GM12878 (cell line): Measurements from ENCODE around the gene ELK3. TPM values are rescaled to one million over a fixed set of nuclear protein-coding genes. Genes with fewer than 3 reads are reported as not detected.
A peak's percentile ranks its signal among the peaks of the same experiment; 100 is the strongest.

Source experiments
- ATAC-seq: fragments of 200-7000 bp; cut with Tn5 transposase; 3 replicates; pipeline ENCODE4 v1.9.1; 2020; ENCODE audit warnings: mild to moderate bottlenecking, moderate library complexity
- BruUV-seq: library from RNA; stranded (reverse); fragments of 400-500 nt; replicated peaks from 2 replicates; lab custom pipeline; 2021; lab: Mats Ljungman, UMichigan
- CTCF ChIA-PET: fragments of 300-600 bp; sonication (Branson Sonifier 250); formaldehyde crosslinking; extraction: SDS; loops from one replicate; lab custom pipeline; 2021; ENCODE audit warnings: inconsistent platforms; lab: Yijun Ruan, JAX
- POLR2A ChIA-PET: fragments of 350-600 bp; formaldehyde crosslinking; extraction: SDS; loops from one replicate; lab custom pipeline; 2021; ENCODE audit warnings: inconsistent platforms; lab: Charles Lee
- RAD21 ChIA-PET: fragments of 300-600 bp; sonication (Branson Sonifier 250); formaldehyde crosslinking; loops from one replicate; lab custom pipeline; 2023; ENCODE audit warnings: antibody characterized with exemption; ENCODE audit not compliant: unreplicated experiment; lab: Charles Lee
- SMC1A ChIA-PET: fragments of 300-600 bp; sonication (Branson Sonifier 250); formaldehyde crosslinking; loops from one replicate; lab custom pipeline; 2023; ENCODE audit not compliant: unreplicated experiment, uncharacterized antibody; lab: Charles Lee
- DNase-seq: peaks from one replicate; pipeline ENCODE4 v3.0.0-alpha.2; 2011; ENCODE audit warnings: low read depth, low spot score
- FAIRE-seq: peaks from 3 replicates; lab custom pipeline; 2011; peaks lifted over from hg19 to GRCh38; lab: Jason Lieb, UNC
- H2AFZ ChIP-seq: 2 replicates; pipeline ENCODE4 v1.6.0; 2011; ENCODE audit warnings: low read depth, low read length, control low read depth; ENCODE audit not compliant: control insufficient read depth
- H3K27ac ChIP-seq: 2 replicates; pipeline ENCODE4 v1.5.1; 2011; ENCODE audit warnings: control low read depth; ENCODE audit not compliant: control insufficient read depth, insufficient read depth
- H3K27me3 ChIP-seq, 2 experiments: replicated peaks in 1 of 2; 2 replicates each; pipeline versions ENCODE4 v1.6.0 to v1.6.1; 2011; ENCODE audit warnings: low read length in 1 of 2; ENCODE audit not compliant: control insufficient read depth in 2 of 2, insufficient read depth in 2 of 2
- H3K36me3 ChIP-seq, 2 experiments: 2 replicates each; pipeline ENCODE4 v1.5.1; 2011; ENCODE audit warnings: low read length in 1 of 2; ENCODE audit not compliant: control insufficient read depth in 2 of 2, insufficient read depth in 2 of 2
- H3K4me1 ChIP-seq: 2 replicates; pipeline ENCODE4 v1.6.1; 2011; ENCODE audit warnings: mild to moderate bottlenecking, low read length, moderate library complexity, mixed read lengths; ENCODE audit not compliant: control insufficient read depth, insufficient read depth
- H3K4me2 ChIP-seq: 2 replicates; pipeline ENCODE4 v1.6.0; 2011; ENCODE audit warnings: control low read depth; ENCODE audit not compliant: control insufficient read depth, insufficient read depth
- H3K4me3 ChIP-seq: fragments of 200-600 bp; sonication (generic); 2 replicates; pipeline ENCODE4 v1.5.1; 2016
- H3K79me2 ChIP-seq: 2 replicates; pipeline ENCODE4 v1.6.0; 2011; ENCODE audit warnings: low read length; ENCODE audit not compliant: control insufficient read depth, insufficient read depth
- H3K9ac ChIP-seq: 2 replicates; pipeline ENCODE4 v1.8.0; 2011; ENCODE audit warnings: low read length, control low read depth, mixed read lengths; ENCODE audit not compliant: control insufficient read depth, insufficient read depth
- H3K9me3 ChIP-seq: replicated peaks from 3 replicates; pipeline ENCODE4 v1.5.1; 2011; ENCODE audit warnings: mild to moderate bottlenecking, low read length; ENCODE audit not compliant: control insufficient read depth, insufficient read depth
- H4K20me1 ChIP-seq: 2 replicates; pipeline ENCODE4 v1.6.0; 2011; ENCODE audit not compliant: control insufficient read depth, insufficient read depth
- ELK1 ChIP-seq: IDR thresholded peaks from 2 replicates; pipeline ENCODE4 v1.6.1; 2012; ENCODE audit warnings: low read depth, low read length, improper control_type of control experiment
- ETV6 ChIP-seq, 2 experiments: fragments of 450-650 bp in 1 of 2; IDR thresholded peaks in 1 of 2; conservative IDR thresholded peaks in 1 of 2; 2 replicates each; pipeline ENCODE4 v1.6.1; 2014; ENCODE audit warnings: antibody characterized with exemption in 1 of 2, borderline replicate concordance in 1 of 2, low read depth in 1 of 2, mild to moderate bottlenecking in 1 of 2, moderate library complexity in 1 of 2
- FOS ChIP-seq: IDR thresholded peaks from 3 replicates; pipeline ENCODE4 v1.6.1; 2011; ENCODE audit warnings: borderline replicate concordance; ENCODE audit not compliant: insufficient read length; ENCODE audit errors: extremely low read depth
- KAT2A ChIP-seq: conservative IDR thresholded peaks from 2 replicates; pipeline ENCODE4 v1.6.1; 2011; ENCODE audit warnings: low read depth, low read length; ENCODE audit not compliant: control insufficient read depth
- MTA2 ChIP-seq: fragments of 450-650 bp; IDR thresholded peaks from 2 replicates; pipeline ENCODE4 v1.6.1; 2016; ENCODE audit warnings: low read depth, mild to moderate bottlenecking, moderate library complexity
- NR2C1 ChIP-seq: fragments of 450-650 bp; IDR thresholded peaks from 2 replicates; pipeline ENCODE4 v1.6.1; 2017; ENCODE audit warnings: antibody characterized with exemption, mild to moderate bottlenecking, moderate library complexity
- NR2F1 ChIP-seq: fragments of 450-650 bp; conservative IDR thresholded peaks from 2 replicates; pipeline ENCODE4 v1.6.1; 2017; ENCODE audit warnings: mild to moderate bottlenecking
- RBBP5 ChIP-seq: fragments of 200-600 bp; sonication (generic); conservative IDR thresholded peaks from 2 replicates; pipeline ENCODE4 v1.6.1; 2016
- RELA ChIP-seq: fragments of 450-650 bp; IDR thresholded peaks from 2 replicates; pipeline ENCODE4 v1.8.0; 2014; ENCODE audit warnings: borderline replicate concordance; ENCODE audit not compliant: partially characterized antibody
- SREBF2 ChIP-seq: IDR thresholded peaks from 2 replicates; pipeline ENCODE4 v1.6.1; 2012; ENCODE audit warnings: mild to moderate bottlenecking, low read length
- ZNF384 ChIP-seq: IDR thresholded peaks from 2 replicates; pipeline ENCODE4 v1.6.1; 2012; ENCODE audit warnings: low read depth, mild to moderate bottlenecking, low read length, improper control_type of control experiment, borderline replicate concordance
- ZNF687 ChIP-seq: fragments of 450-650 bp; IDR thresholded peaks from 2 replicates; pipeline ENCODE4 v1.6.1; 2017; ENCODE audit warnings: mild to moderate bottlenecking, moderate library complexity
- WGBS: methylation state at CpG from one replicate; pipeline ENCODE4 v1.1.6; 2016; ENCODE audit warnings: low lambda C conversion rate; ENCODE audit not compliant: insufficient replicate concordance, insufficient coverage; ENCODE audit errors: missing lambda C conversion rate; 5-methylcytosine and 5-hydroxymethylcytosine counted together
- in situ Hi-C: fragments of 300-500 bp; cut with MboI; formaldehyde crosslinking; loops from 9 replicates; pipeline ENCODE4 v1.14.3; 2018; ENCODE audit warnings: mixed read lengths
- intact Hi-C: fragments of 100-400 bp; cut with micrococcal nuclease; formaldehyde crosslinking; loops from one replicate; pipeline ENCODE4 v1.14.2; 2022; ENCODE audit not compliant: unreplicated experiment
- polyA plus RNA-seq, 11 experiments: library from polyadenylated mRNA; depleted of rRNA in 4 of 11; unstranded in 6 of 11; stranded (reverse) in 5 of 11; fragments of >200 nt; fragmentation: Nextera tagmentation in 4 of 11; fragmentation: Illumina TruSeq in 1 of 11; extraction: Ambion mirVana in 4 of 11; extraction: Trizol in 1 of 11; gene quantifications; 1 replicate in 1 of 11; 2 replicates in 10 of 11; pipeline versions ENCODE4 v1.2.1 to v1.2.3, GENCODE V29; 2011 to 2016; ENCODE audit warnings: inconsistent platforms in 2 of 11, missing spikeins in 2 of 11, low read depth in 1 of 11
- total RNA-seq, 4 experiments: library from RNA; depleted of rRNA in 3 of 4; stranded (reverse); fragments of >200 nt in 3 of 4; fragmentation: Illumina TruSeq in 1 of 4; extraction: Trizol in 1 of 4; gene quantifications; 2 replicates each; pipeline versions ENCODE4 v1.2.1 to v1.2.3, GENCODE V29; 2013 to 2021

The ELK3 gene
- total and polyA plus RNA-seq, 10 of the 15 experiments (the other 5 are each of a cell fraction or from before 2014, with no cell fraction given), result 0.37 to 4.8 (median 0.88) TPM

- TF ChIP-seq ZNF687 (no peak), NR2F1 (no peak)
- TF ChIP-seq, all 136 proteins: peak for 0
Observed at GRCh38 chr12:96192926-96193573, 1.1 kb upstream of the ELK3 start (continued).

GRCh38 chr12:96194576-96194889 lies 358 bp downstream of the ELK3 start:
- SMC1A ChIA-PET, result interaction anchor here (1.1 to 1.7 kb wide), 2 partner anchors 17 to 128 kb away, joined by 3 to 17 read pairs; no protein-coding TSS in a partner anchor
- no peak for FAIRE-seq

More at GRCh38 chr12:96194576-96194889, 358 bp downstream of the ELK3 start:
- H3K4me3 ChIP-seq, result peak overlapping the region; percentile 93
- no TSS peak for BruUV-seq
- intact Hi-C loops, result no loop called here
- TF ChIP-seq RELA, result no peak
- no peak for TF ChIP-seq NR2C1
- TF ChIP-seq MTA2, result no peak
- no peak for TF ChIP-seq ELK1
- no peak for TF ChIP-seq RBBP5
- no peak for TF ChIP-seq ZNF384
- no peak for TF ChIP-seq SREBF2
- no peak for TF ChIP-seq ETV6 (conservative IDR thresholded peaks at IDR 0.05 in 1 of 2, IDR thresholded peaks at IDR 0.05 in 1 of 2; ENCODE audit: borderline replicate concordance in 1 of 2, low read depth in 1 of 2)
- TF ChIP-seq FOS, result no peak
- no peak for TF ChIP-seq KAT2A
- ATAC-seq, result no peak
- in situ Hi-C loops, result no loop called here
- peaks cover 3% of the 10 kb centered on the region; the same call in 1 of the 2 replicates for H3K79me2 ChIP-seq
- no peak for DNase-seq
- peaks cover 32% of the 10 kb centered on the region for H3K4me1 ChIP-seq
- H3K9ac ChIP-seq, result peak overlapping the region; percentile 73
- ChIA-PET CTCF (no interaction called here), POLR2A (no interaction called here), RAD21 (interaction anchor here (1.4 to 1.6 kb wide), 3 partner anchors 21 to 203 kb away, joined by 5 to 14 read pairs (median 5); no protein-coding TSS in a partner anchor)
- peaks cover 2% of the 10 kb centered on the region; the same call in 2 of the 3 replicates for H3K9me3 ChIP-seq
- peaks cover 2 to 5% of the 10 kb centered on the region in 2 experiments; a peak in 3 of 4 replicates for H3K27me3 ChIP-seq
- WGBS, result 0% methylated on average over 15 of the region's 24 CpGs
- H3K27ac ChIP-seq, result no peak overlapping the region
- no peaks in the 10 kb centered on the region for H4K20me1 ChIP-seq
- H3K4me2 ChIP-seq, result peak overlapping the region; percentile 72
- H3K36me3 ChIP-seq, result no peaks in the 10 kb centered on the region
- peak overlapping the region; percentile 64 for H2AFZ ChIP-seq
